Sigmoid colon (tissue), 7 donors: ENCODE results near the gene TTC4. TPM values are rescaled to one million over a fixed set of nuclear protein-coding genes. Genes with fewer than 3 reads are reported as not detected.

Source experiments
- DNase-seq: peaks from one replicate; pipeline ENCODE4 v3.0.0-alpha.2; 2019
- H3K27ac ChIP-seq, 4 donors: fragments of 200-600 bp; sonication (generic); one replicate each; pipeline ENCODE4 v1.5.1; 2016 to 2019; ENCODE audit warnings: mild to moderate bottlenecking in 1 of 4
- H3K27me3 ChIP-seq, 3 donors: fragments of 200-600 bp; sonication (generic); one replicate each; pipeline ENCODE4 v1.5.1; 2019; ENCODE audit warnings: mild to moderate bottlenecking in 1 of 3
- H3K36me3 ChIP-seq, 4 donors: fragments of 200-600 bp; sonication (generic); one replicate each; pipeline ENCODE4 v1.5.1; 2016 to 2019
- H3K4me1 ChIP-seq, 4 donors: fragments of 200-600 bp; sonication (generic); one replicate each; pipeline ENCODE4 v1.5.1; 2017 to 2019
- H3K4me3 ChIP-seq, 4 donors: fragments of 200-600 bp; sonication (generic); one replicate each; pipeline ENCODE4 v1.5.1; 2017 to 2019; ENCODE audit warnings: mild to moderate bottlenecking in 2 of 4, moderate library complexity in 1 of 4
- H3K9me3 ChIP-seq, 4 donors: fragments of 200-600 bp in 3 of 4; sonication (generic) in 3 of 4; one replicate each; pipeline versions ENCODE4 v1.5.1 to v1.6.1; 2013 to 2019
- CTCF ChIP-seq, 4 experiments: fragments of 450-650 bp in 3 of 4; fragments of 200-600 bp in 1 of 4; IDR thresholded peaks; one replicate each; pipeline ENCODE4 v1.5.1; 2016 to 2019; ENCODE audit warnings: antibody characterized with exemption in 4 of 4, mild to moderate bottlenecking in 3 of 4, moderate library complexity in 2 of 4
- EP300 ChIP-seq, 4 donors: sonication (generic); formaldehyde crosslinking; IDR thresholded peaks; one replicate each; pipeline ENCODE4 v1.6.1; 2017; ENCODE audit warnings: antibody characterized with exemption in 4 of 4
- POLR2A ChIP-seq, 2 donors: fragments of 450-650 bp; IDR thresholded peaks; one replicate each; pipeline ENCODE4 v1.6.1; 2016; ENCODE audit warnings: antibody characterized with exemption in 2 of 2, mild to moderate bottlenecking in 2 of 2, moderate library complexity in 2 of 2
- POLR2AphosphoS5 ChIP-seq, 4 donors: sonication (generic); formaldehyde crosslinking; IDR thresholded peaks; one replicate each; pipeline ENCODE4 v1.6.1; 2017; ENCODE audit warnings: antibody characterized with exemption in 4 of 4
- WGBS, 2 donors: extraction: QIAGEN DNeasy Blood & Tissue Kit; methylation state at CpG; one replicate each; pipeline ENCODE4 v1.1.7; 2013; 5-methylcytosine and 5-hydroxymethylcytosine counted together
- intact Hi-C: fragments of 100-400 bp; cut with DNase I; formaldehyde crosslinking; loops from one replicate; pipeline ENCODE4 v1.15.1; 2023
- polyA plus RNA-seq, 3 donors: library from polyadenylated mRNA; stranded (reverse); fragments of 200-250 nt; gene quantifications; one replicate each; pipeline ENCODE4 v1.2.3, GENCODE V29; 2013
- total RNA-seq, 4 donors: library from RNA; depleted of rRNA; stranded (reverse); fragments of >200 nt; gene quantifications; one replicate each; pipeline ENCODE4 v1.1.0, GENCODE V29; 2016
- donor health status: healthy with polysubstance abuse.
- donor health status: Bipolar disorder and iron deficiency.
- donor health status: healthy.

TTC4 gene
- total and polyA plus RNA-seq, 7 donors, result 7.6 to 33.4 (median 15.0) TPM

GRCh38 chr1:54706419-54706818, 9.2 kb upstream of the TTC4 start:
- no peaks in the 10 kb centered on the region for H3K4me1 ChIP-seq
- intact Hi-C loops, result no loop called here
- no peaks in the 10 kb centered on the region for H3K27me3 ChIP-seq
- no peak for DNase-seq
- no peak for TF ChIP-seq POLR2AphosphoS5 (IDR thresholded peaks at IDR 0.05)
- no peak for TF ChIP-seq POLR2A (IDR thresholded peaks at IDR 0.05)
- TF ChIP-seq EP300 (IDR thresholded peaks at IDR 0.05), result no peak
- TF ChIP-seq CTCF (IDR thresholded peaks at IDR 0.05), result no peak
- no peak overlapping the region for H3K4me3 ChIP-seq
- 91% methylated on average over 4 of the region's 4 CpGs for WGBS, 2 donors
- peaks cover 0 to 32% (median 0%) of the 10 kb centered on the region in 4 donors for H3K36me3 ChIP-seq
- no peaks in the 10 kb centered on the region for H3K9me3 ChIP-seq
- H3K27ac ChIP-seq, result no peak overlapping the region

DNA sequence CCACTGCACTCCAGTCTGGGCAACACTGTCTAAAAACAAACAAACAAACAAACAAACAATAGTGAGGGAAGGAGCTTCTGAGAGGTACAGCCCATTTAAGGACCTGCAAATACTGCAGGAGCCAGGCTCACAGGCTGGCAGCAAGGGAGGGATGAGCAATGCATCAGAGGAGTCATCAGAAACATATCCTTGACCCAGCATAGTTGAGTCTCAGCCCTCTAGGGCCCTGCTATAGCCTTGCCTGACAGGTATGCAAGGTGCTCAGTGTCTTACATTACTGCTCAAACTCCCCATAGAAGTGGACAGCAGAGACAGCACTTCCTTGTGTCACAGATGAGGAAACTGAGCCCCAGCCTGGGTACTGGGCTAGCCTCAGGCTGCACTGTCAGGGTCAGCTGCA, 7.3 kb upstream of the TTC4 start:
- H3K36me3 ChIP-seq, result peaks cover 0 to 23% (median 0%) of the 10 kb centered on the region in 4 donors
- no peaks in the 10 kb centered on the region for H3K9me3 ChIP-seq
- TF ChIP-seq EP300 (IDR thresholded peaks at IDR 0.05) (no peak), CTCF (IDR thresholded peaks at IDR 0.05) (no peak), POLR2AphosphoS5 (IDR thresholded peaks at IDR 0.05) (no peak), POLR2A (IDR thresholded peaks at IDR 0.05) (no peak)
- intact Hi-C loops, result no loop called here
- no peak for DNase-seq
- no peaks in the 10 kb centered on the region for H3K4me1 ChIP-seq
- no peak overlapping the region for H3K27ac ChIP-seq
- H3K27me3 ChIP-seq, result no peaks in the 10 kb centered on the region
- H3K4me3 ChIP-seq, result no peak overlapping the region

DNA sequence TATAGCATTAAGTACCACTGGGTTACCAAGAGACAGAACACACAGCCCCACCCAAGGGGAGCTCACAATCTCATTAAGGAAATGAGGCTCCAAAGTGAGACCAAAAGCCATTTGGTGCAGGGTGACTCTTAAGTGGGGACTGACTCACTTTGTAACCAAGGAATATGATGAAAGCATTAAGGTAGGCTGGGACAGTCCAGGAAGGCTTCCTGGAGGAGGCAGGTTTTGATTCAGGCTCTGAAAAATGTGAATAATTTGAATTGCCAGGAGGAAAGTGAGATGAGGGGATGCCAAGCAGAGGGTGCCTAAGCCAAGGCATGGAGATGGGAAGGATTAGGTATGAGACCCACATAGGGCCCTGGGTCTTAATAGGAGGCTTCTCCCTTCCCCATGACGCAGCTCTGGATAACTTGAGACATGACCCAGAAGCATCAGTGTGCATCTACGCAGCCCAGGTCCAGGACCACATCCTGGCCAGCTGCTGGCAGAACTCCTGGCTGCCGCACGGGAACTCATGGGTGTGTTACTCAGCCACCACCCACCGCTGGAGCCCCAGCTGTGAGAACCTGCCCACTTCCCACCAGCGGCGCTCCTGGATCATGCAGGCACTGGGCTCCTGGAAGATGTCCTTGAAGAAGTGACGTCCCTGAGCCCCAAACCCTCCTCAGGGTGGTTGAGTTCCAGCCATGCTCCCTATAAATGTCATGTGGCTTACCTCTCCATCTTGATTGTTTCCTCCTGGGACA, 5.9 kb upstream of the TTC4 start:
- peaks cover 0 to under 1% (median 0%) of the 10 kb centered on the region in 4 donors for H3K4me1 ChIP-seq
- no peaks in the 10 kb centered on the region for H3K27me3 ChIP-seq
- no peaks in the 10 kb centered on the region for H3K9me3 ChIP-seq
- no peak for DNase-seq
- TF ChIP-seq POLR2A (IDR thresholded peaks at IDR 0.05) (no peak), CTCF (IDR thresholded peaks at IDR 0.05) (no peak), POLR2AphosphoS5 (IDR thresholded peaks at IDR 0.05) (no peak), EP300 (IDR thresholded peaks at IDR 0.05) (no peak)
- no peak overlapping the region for H3K27ac ChIP-seq
- WGBS, 2 donors, result 81 to 86% methylated on average over 8 of the region's 8 CpGs
- H3K4me3 ChIP-seq, result no peak overlapping the region
- intact Hi-C loops, result loop anchor here (10.0 kb wide), 1 partner anchor 215 kb away; no protein-coding TSS in a partner anchor
- peaks cover 0 to 18% (median 0%) of the 10 kb centered on the region in 4 donors for H3K36me3 ChIP-seq

- H3K4me3 ChIP-seq, result no peak overlapping the region
- intact Hi-C loops, result loop anchor here (10.0 kb wide), 1 partner anchor 216 kb away; no protein-coding TSS in a partner anchor
- H3K9me3 ChIP-seq, result no peaks in the 10 kb centered on the region
- H3K36me3 ChIP-seq, result peaks cover 0 to 18% (median 0%) of the 10 kb centered on the region in 4 donors
- H3K4me1 ChIP-seq, result peaks cover 0 to 7% (median 7%) of the 10 kb centered on the region in 4 donors
- 88 to 92% methylated on average over 3 of the region's 3 CpGs for WGBS, 2 donors
- no peaks in the 10 kb centered on the region for H3K27me3 ChIP-seq
- H3K27ac ChIP-seq, result no peak overlapping the region
- TF ChIP-seq EP300 (IDR thresholded peaks at IDR 0.05), result no peak
- TF ChIP-seq CTCF (IDR thresholded peaks at IDR 0.05), result no peak
- TF ChIP-seq POLR2A (IDR thresholded peaks at IDR 0.05), result no peak
- no peak for DNase-seq
Measured at GRCh38 chr1:54710434-54710833, 5.2 kb upstream of the TTC4 start.
